ENCODE results near the gene PPM1B.
"Not testable (repeated sequence)": the region's sequence is repeated elsewhere in the genome, so short reads cannot be mapped to it uniquely, and the experiment has no call there.

PPM1B gene

DNA sequence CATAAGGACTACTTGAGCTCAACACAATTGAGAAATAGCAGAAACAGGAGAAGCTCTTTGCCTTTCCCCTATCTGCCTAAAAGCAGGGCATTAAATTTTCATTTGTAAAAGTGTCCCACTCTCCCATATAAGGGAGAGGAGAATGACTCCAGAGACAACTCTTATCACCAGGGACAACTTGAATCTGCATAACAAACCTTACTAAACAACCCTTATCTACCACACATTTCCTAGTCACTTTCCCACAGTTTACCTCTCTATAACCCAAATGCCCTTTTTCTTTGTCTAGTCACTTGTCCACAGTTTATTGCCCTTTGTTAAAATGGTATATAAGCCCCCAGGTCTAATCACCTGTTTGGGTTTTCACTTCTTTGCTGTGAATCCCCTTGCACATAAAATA is 37.5 kb upstream of the PPM1B start:
- ChIA-PET POLR2A (no interaction called here), CTCF (no interaction called here)
- no peak for DNase-seq (ENCODE audit: extremely low spot score)
- TF ChIP-seq ELF4 (IDR thresholded peaks at IDR 0.05) (no peak), SUZ12 (IDR thresholded peaks at IDR 0.05) (no peak), FOXA1 (IDR thresholded peaks at IDR 0.05) (no peak), FOXK2 (IDR thresholded peaks at IDR 0.05) (no peak), ZNF384 (IDR thresholded peaks at IDR 0.05) (no peak), FOXM1 (IDR thresholded peaks at IDR 0.05; ENCODE audit: borderline replicate concordance) (no peak), LEF1 (IDR thresholded peaks at IDR 0.05; ENCODE audit: borderline replicate concordance) (no peak), HDGF (IDR thresholded peaks at IDR 0.05; ENCODE audit: borderline replicate concordance) (no peak), CTBP1 (IDR thresholded peaks at IDR 0.05; ENCODE audit: borderline replicate concordance) (no peak), ARNT (IDR thresholded peaks at IDR 0.05) (no peak), BHLHE40 (IDR thresholded peaks at IDR 0.05; ENCODE audit: borderline replicate concordance) (no peak), NFRKB (IDR thresholded peaks at IDR 0.05) (no peak), L3MBTL2 (conservative IDR thresholded peaks at IDR 0.05) (no peak), SP1 (IDR thresholded peaks at IDR 0.05) (no peak), TARDBP (IDR thresholded peaks at IDR 0.05) (no peak)
- TF ChIP-seq, protein P1, sequence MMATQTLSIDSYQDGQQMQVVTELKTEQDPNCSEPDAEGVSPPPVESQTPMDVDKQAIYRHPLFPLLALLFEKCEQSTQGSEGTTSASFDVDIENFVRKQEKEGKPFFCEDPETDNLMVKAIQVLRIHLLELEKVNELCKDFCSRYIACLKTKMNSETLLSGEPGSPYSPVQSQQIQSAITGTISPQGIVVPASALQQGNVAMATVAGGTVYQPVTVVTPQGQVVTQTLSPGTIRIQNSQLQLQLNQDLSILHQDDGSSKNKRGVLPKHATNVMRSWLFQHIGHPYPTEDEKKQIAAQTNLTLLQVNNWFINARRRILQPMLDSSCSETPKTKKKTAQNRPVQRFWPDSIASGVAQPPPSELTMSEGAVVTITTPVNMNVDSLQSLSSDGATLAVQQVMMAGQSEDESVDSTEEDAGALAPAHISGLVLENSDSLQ (IDR thresholded peaks at IDR 0.05) = no peak

DNA sequence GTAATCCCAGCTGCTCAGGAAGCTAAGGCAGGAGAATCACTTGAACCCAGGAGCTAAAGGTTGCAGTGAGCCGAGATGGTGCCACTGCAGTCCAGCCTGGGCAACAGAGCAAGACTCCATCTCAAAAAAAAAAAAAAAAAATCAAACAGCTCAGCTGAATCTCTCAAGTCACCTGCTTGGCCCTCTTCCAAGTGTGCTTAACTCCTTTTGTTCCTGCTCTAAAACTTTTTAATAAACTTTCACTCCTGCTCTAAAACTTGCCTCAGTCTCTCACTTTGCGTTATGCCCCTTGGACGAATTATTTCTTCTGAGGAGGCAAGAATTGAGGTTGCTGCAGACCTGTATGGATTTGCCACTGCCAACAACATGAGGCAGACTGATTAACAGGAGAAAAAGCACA is 35.1 kb upstream of the PPM1B start:
- CTCF ChIA-PET; POLR2A ChIA-PET; DNase-seq (ENCODE audit: extremely low spot score): not testable (repeated sequence)

DNA sequence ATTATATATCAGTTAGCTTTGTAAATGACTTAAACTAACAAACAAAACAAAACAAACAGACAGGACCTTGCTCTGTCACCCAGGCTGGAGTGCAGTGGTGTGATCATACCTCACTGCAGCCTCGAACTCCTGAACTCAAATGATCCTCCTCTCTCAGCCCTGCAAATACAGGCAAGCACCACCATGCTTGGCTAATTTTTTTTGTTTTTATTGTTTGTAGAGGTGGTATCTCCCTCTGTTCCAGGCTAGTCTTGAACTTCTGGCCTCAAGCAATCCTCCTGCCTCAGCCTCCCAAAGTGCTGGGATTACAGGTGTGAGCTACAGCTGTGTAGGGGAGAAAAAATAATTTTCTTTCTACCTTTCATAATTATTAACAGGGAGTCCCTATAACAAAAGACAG is 33.8 kb upstream of the PPM1B start:
- no peak for DNase-seq (ENCODE audit: extremely low spot score)
- CTCF ChIA-PET = no interaction called here
- TF ChIP-seq SUZ12 (IDR thresholded peaks at IDR 0.05) (no peak), CTBP1 (IDR thresholded peaks at IDR 0.05; ENCODE audit: borderline replicate concordance) (no peak)
- POLR2A ChIA-PET = no interaction called here

DNA sequence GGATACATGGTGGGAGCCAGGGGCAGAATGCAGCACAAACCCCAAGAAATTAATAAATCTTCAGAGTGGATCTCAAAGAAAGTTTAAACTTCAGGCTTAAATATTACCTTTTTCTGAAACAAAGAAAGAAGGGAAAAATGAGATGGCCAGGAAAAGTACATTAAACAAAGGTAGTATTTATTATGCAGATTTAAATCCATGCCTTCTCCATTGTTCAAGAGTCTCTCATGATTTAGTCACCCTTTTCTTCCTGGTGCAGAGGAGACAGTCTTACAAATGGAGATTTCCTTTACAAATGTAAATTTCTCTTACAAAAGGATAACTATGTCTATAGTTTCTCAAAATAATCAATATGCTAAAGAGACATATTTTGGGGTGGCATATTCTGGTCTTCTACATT is 33.4 kb upstream of the PPM1B start:
- ChIA-PET POLR2A (no interaction called here), CTCF (no interaction called here)
- TF ChIP-seq BHLHE40 (IDR thresholded peaks at IDR 0.05; ENCODE audit: borderline replicate concordance) (no peak), HDGF (IDR thresholded peaks at IDR 0.05; ENCODE audit: borderline replicate concordance) (no peak), ZNF384 (IDR thresholded peaks at IDR 0.05) (no peak), CTBP1 (IDR thresholded peaks at IDR 0.05; ENCODE audit: borderline replicate concordance) (no peak), L3MBTL2 (conservative IDR thresholded peaks at IDR 0.05) (no peak), LEF1 (IDR thresholded peaks at IDR 0.05; ENCODE audit: borderline replicate concordance) (no peak), ARNT (IDR thresholded peaks at IDR 0.05) (no peak), FOXK2 (IDR thresholded peaks at IDR 0.05) (no peak), ELF4 (IDR thresholded peaks at IDR 0.05) (no peak), FOXA1 (IDR thresholded peaks at IDR 0.05) (no peak), SUZ12 (IDR thresholded peaks at IDR 0.05) (no peak)
- TF ChIP-seq, protein P1 (IDR thresholded peaks at IDR 0.05) = no peak
- DNase-seq (ENCODE audit: extremely low spot score) = no peak

DNA sequence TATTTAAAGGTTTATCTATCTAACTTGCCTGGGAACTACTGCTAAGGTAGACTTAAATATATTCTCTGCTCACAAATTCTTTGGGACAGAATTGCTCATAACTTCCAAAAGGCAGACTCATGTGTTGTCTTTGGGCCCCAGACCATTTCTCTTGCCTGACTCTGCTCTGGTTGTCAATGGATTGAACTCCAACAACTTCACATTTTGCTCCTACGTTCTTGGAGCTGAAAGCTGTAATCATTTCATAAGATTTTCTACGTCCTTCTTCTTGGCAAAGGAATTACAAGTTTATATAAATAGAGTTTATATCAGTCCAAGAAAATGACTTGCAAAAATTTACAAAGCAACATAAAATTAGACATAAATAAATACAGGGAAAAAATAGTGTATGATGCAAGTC is 32.9 kb upstream of the PPM1B start:
- DNase-seq (ENCODE audit: extremely low spot score) = no peak
- TF ChIP-seq NFRKB (IDR thresholded peaks at IDR 0.05) (no peak), L3MBTL2 (conservative IDR thresholded peaks at IDR 0.05) (no peak), FOXA1 (IDR thresholded peaks at IDR 0.05) (no peak), TARDBP (IDR thresholded peaks at IDR 0.05) (no peak), FOXK2 (IDR thresholded peaks at IDR 0.05) (no peak), SP1 (IDR thresholded peaks at IDR 0.05) (no peak), BHLHE40 (IDR thresholded peaks at IDR 0.05; ENCODE audit: borderline replicate concordance) (no peak), ELF4 (IDR thresholded peaks at IDR 0.05) (no peak), ZNF384 (IDR thresholded peaks at IDR 0.05) (no peak), SUZ12 (IDR thresholded peaks at IDR 0.05) (no peak), FOXM1 (IDR thresholded peaks at IDR 0.05; ENCODE audit: borderline replicate concordance) (no peak), LEF1 (IDR thresholded peaks at IDR 0.05; ENCODE audit: borderline replicate concordance) (no peak), CTBP1 (IDR thresholded peaks at IDR 0.05; ENCODE audit: borderline replicate concordance) (no peak), HDGF (IDR thresholded peaks at IDR 0.05; ENCODE audit: borderline replicate concordance) (no peak), ARNT (IDR thresholded peaks at IDR 0.05) (no peak)
- TF ChIP-seq, protein P1 (IDR thresholded peaks at IDR 0.05) = no peak
- ChIA-PET CTCF (no interaction called here), POLR2A (no interaction called here)

DNA sequence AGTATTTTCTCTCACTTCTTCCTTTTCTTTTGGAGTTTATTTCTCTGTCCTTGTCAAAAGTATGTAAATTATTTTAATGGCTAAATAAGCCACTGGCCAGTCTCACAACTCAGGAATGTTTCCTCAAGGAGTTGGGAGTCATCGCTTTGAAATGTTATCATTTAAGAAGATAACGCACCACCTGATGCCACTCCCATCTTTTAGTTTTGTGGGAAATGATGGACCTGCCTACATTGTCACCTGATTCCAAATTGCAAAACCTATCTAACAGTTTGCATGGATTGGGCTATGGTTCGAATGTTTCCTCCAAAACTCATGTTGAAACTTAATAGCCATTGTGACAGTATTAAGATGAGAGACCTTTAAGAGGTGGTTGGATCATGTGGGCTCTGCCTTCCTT is 32.4 kb upstream of the PPM1B start:
- DNase-seq (ENCODE audit: extremely low spot score) = no peak
- ChIA-PET CTCF (no interaction called here), POLR2A (no interaction called here)
- TF ChIP-seq FOXM1 (IDR thresholded peaks at IDR 0.05; ENCODE audit: borderline replicate concordance) (no peak), L3MBTL2 (conservative IDR thresholded peaks at IDR 0.05) (no peak), FOXA1 (IDR thresholded peaks at IDR 0.05) (no peak), CTBP1 (IDR thresholded peaks at IDR 0.05; ENCODE audit: borderline replicate concordance) (no peak)
- TF ChIP-seq, protein P1 (IDR thresholded peaks at IDR 0.05) = no peak
